Measurements from ENCODE around the gene LAP3.

DNA sequence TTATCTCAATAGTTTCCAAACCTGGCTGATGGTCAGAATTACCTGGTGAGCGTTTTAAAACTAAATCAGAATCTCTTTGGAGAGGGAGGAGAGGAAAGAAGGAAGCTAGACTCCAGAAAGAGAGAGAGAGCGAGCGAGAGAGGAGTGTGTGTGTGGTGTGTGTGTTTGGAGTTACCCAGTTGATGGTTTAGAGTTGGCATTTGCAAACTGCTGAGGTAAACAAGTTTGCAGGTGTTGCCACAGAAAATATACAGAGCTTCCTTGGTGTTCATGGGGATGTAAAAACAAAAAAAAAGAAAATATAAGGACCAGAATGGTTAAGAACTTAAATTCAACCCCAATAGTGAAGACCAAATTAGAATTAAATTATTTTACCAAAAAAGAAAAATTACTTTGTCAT is 26.4 kb upstream of the LAP3 start:
- TF ChIP-seq, protein P1, sequence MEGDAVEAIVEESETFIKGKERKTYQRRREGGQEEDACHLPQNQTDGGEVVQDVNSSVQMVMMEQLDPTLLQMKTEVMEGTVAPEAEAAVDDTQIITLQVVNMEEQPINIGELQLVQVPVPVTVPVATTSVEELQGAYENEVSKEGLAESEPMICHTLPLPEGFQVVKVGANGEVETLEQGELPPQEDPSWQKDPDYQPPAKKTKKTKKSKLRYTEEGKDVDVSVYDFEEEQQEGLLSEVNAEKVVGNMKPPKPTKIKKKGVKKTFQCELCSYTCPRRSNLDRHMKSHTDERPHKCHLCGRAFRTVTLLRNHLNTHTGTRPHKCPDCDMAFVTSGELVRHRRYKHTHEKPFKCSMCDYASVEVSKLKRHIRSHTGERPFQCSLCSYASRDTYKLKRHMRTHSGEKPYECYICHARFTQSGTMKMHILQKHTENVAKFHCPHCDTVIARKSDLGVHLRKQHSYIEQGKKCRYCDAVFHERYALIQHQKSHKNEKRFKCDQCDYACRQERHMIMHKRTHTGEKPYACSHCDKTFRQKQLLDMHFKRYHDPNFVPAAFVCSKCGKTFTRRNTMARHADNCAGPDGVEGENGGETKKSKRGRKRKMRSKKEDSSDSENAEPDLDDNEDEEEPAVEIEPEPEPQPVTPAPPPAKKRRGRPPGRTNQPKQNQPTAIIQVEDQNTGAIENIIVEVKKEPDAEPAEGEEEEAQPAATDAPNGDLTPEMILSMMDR (IDR thresholded peaks at IDR 0.05): no peak
- TF ChIP-seq POLR2AphosphoS5 (IDR thresholded peaks at IDR 0.05) (no peak), EP300 (IDR thresholded peaks at IDR 0.05) (no peak), POLR2A (IDR thresholded peaks at IDR 0.05) (no peak)

Data from upper lobe of left lung (tissue), 4 donors.